ENCODE results near the gene TTC7B.

The TTC7B gene

DNA sequence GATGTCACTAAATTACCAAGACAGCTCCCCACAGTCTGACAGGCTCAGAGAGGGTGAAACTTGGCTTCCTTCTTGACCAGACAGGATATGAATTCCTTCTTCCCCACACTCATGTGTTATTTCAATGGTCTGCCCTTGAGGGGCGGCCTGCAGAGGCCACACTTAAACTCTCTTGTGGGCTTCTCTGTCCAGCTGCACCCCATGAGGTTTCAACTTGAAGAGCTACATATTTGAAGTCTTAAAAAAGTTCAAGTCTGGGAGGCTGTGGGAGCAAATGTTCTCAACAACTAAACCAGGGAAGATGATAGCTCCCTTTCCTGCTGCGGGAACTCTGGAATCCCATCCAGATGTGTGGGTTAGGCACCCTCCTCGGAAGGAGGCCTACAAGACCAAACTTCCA lies 98.3 kb downstream of the TTC7B start:
- no peak overlapping the region for H2AFZ ChIP-seq (ENCODE audit: low read length)
- no peaks in the 10 kb centered on the region for H3K9me2 ChIP-seq (ENCODE audit: low read depth, low read length)
- no peaks in the 10 kb centered on the region for H3K9me3 ChIP-seq (ENCODE audit: low read length)
- peaks cover 4% of the 10 kb centered on the region; the same call in 1 of the 2 replicates for H3K27me3 ChIP-seq (ENCODE audit: insufficient read depth, low read length)
- no peak overlapping the region for H3K9ac ChIP-seq (ENCODE audit: low read length)
- no peak overlapping the region for H3K4me3 ChIP-seq (ENCODE audit: low read depth, low read length, poor library complexity, severe bottlenecking)
- H3K4me2 ChIP-seq (ENCODE audit: low read length): no peak overlapping the region
- no peaks in the 10 kb centered on the region for H3K4me1 ChIP-seq (ENCODE audit: insufficient read depth, low read length, severe bottlenecking)
- H3K36me3 ChIP-seq (ENCODE audit: insufficient read depth, low read length): no peaks in the 10 kb centered on the region
- H3F3A ChIP-seq (ENCODE audit: insufficient read depth, low read length): no peaks in the 10 kb centered on the region
- H4K20me1 ChIP-seq (ENCODE audit: insufficient read depth, low read length): no peaks in the 10 kb centered on the region
- H3K79me2 ChIP-seq (ENCODE audit: insufficient read depth, low read length): no peaks in the 10 kb centered on the region
- no peak for TF ChIP-seq EZH2 (IDR thresholded peaks at IDR 0.05; ENCODE audit: borderline replicate concordance, low read length)
- TF ChIP-seq, protein P1, sequence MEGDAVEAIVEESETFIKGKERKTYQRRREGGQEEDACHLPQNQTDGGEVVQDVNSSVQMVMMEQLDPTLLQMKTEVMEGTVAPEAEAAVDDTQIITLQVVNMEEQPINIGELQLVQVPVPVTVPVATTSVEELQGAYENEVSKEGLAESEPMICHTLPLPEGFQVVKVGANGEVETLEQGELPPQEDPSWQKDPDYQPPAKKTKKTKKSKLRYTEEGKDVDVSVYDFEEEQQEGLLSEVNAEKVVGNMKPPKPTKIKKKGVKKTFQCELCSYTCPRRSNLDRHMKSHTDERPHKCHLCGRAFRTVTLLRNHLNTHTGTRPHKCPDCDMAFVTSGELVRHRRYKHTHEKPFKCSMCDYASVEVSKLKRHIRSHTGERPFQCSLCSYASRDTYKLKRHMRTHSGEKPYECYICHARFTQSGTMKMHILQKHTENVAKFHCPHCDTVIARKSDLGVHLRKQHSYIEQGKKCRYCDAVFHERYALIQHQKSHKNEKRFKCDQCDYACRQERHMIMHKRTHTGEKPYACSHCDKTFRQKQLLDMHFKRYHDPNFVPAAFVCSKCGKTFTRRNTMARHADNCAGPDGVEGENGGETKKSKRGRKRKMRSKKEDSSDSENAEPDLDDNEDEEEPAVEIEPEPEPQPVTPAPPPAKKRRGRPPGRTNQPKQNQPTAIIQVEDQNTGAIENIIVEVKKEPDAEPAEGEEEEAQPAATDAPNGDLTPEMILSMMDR (IDR thresholded peaks at IDR 0.05; ENCODE audit: low read length): no peak
- H3K27ac ChIP-seq (ENCODE audit: low read depth, low read length, poor library complexity, severe bottlenecking): no peak overlapping the region

DNA sequence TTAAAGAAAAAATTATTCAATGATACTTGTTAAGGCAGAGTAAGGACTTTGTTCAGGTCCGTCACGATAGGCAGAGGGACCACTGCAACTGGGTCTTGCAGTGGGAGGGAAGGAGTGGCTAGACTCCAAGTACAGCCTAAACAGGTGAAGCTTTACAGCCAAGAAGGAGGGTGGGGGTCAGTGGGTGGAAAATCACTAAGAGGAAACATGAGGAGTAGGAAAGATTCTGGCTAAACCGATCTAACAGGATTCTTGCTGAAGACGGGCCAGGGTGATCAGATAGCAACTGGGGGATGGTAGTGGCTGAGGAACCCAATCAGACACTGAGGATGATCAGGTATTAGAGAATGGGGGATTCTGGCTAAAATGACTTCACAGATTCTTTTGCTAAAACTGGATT lies 100.2 kb downstream of the TTC7B start:
- H3K79me2 ChIP-seq (ENCODE audit: insufficient read depth, low read length): no peaks in the 10 kb centered on the region
- H3F3A ChIP-seq (ENCODE audit: insufficient read depth, low read length): no peaks in the 10 kb centered on the region
- no peak overlapping the region for H3K4me3 ChIP-seq (ENCODE audit: low read depth, low read length, poor library complexity, severe bottlenecking)
- no peaks in the 10 kb centered on the region for H4K20me1 ChIP-seq (ENCODE audit: insufficient read depth, low read length)
- TF ChIP-seq, protein P1 (IDR thresholded peaks at IDR 0.05; ENCODE audit: low read length): no peak
- no peak for TF ChIP-seq EZH2 (IDR thresholded peaks at IDR 0.05; ENCODE audit: borderline replicate concordance, low read length)
- H3K9ac ChIP-seq (ENCODE audit: low read length): no peak overlapping the region
- no peak overlapping the region for H3K4me2 ChIP-seq (ENCODE audit: low read length)
- no peak overlapping the region for H2AFZ ChIP-seq (ENCODE audit: low read length)
- no peak overlapping the region for H3K27ac ChIP-seq (ENCODE audit: low read depth, low read length, poor library complexity, severe bottlenecking)
- peaks cover 1% of the 10 kb centered on the region; the same call in 1 of the 2 replicates for H3K27me3 ChIP-seq (ENCODE audit: insufficient read depth, low read length)
- no peaks in the 10 kb centered on the region for H3K36me3 ChIP-seq (ENCODE audit: insufficient read depth, low read length)
- no peaks in the 10 kb centered on the region for H3K9me3 ChIP-seq (ENCODE audit: low read length)
- H3K4me1 ChIP-seq (ENCODE audit: insufficient read depth, low read length, severe bottlenecking): no peaks in the 10 kb centered on the region
- H3K9me2 ChIP-seq (ENCODE audit: low read depth, low read length): no peaks in the 10 kb centered on the region

DNA sequence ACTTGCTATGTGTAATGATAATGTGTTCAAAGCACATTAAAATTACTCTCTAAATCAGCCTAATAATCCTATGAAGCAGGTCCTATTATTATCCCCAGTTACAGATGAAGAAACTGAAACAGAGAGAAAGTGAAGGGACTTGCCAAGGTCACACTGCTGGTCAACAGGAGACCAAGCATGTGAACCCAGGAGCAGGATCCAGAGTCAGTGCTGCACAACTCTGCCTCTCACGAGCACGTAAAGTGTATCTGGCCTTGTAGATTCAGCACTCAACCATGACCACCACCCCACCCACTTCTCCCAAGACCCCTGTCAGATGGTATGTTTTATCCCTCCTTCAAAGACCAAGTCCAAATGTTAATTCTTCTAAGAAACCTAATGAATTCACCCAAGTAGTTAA lies 100.7 kb downstream of the TTC7B start:
- H3F3A ChIP-seq (ENCODE audit: insufficient read depth, low read length): no peaks in the 10 kb centered on the region
- H4K20me1 ChIP-seq (ENCODE audit: insufficient read depth, low read length): no peaks in the 10 kb centered on the region
- H3K4me3 ChIP-seq (ENCODE audit: low read depth, low read length, poor library complexity, severe bottlenecking): no peak overlapping the region
- no peak overlapping the region for H3K9ac ChIP-seq (ENCODE audit: low read length)
- no peaks in the 10 kb centered on the region for H3K79me2 ChIP-seq (ENCODE audit: insufficient read depth, low read length)
- no peaks in the 10 kb centered on the region for H3K27me3 ChIP-seq (ENCODE audit: insufficient read depth, low read length)
- H3K36me3 ChIP-seq (ENCODE audit: insufficient read depth, low read length): no peaks in the 10 kb centered on the region
- H2AFZ ChIP-seq (ENCODE audit: low read length): no peak overlapping the region
- H3K4me1 ChIP-seq (ENCODE audit: insufficient read depth, low read length, severe bottlenecking): no peaks in the 10 kb centered on the region
- TF ChIP-seq EZH2 (IDR thresholded peaks at IDR 0.05; ENCODE audit: borderline replicate concordance, low read length): no peak
- TF ChIP-seq, protein P1 (IDR thresholded peaks at IDR 0.05; ENCODE audit: low read length): no peak
- H3K4me2 ChIP-seq (ENCODE audit: low read length): no peak overlapping the region
- H3K9me2 ChIP-seq (ENCODE audit: low read depth, low read length): no peaks in the 10 kb centered on the region
- no peaks in the 10 kb centered on the region for H3K9me3 ChIP-seq (ENCODE audit: low read length)
- H3K27ac ChIP-seq (ENCODE audit: low read depth, low read length, poor library complexity, severe bottlenecking): no peak overlapping the region
